VCaP (cell line): Measurements from ENCODE around the gene ITPRID1.

Source experiments
- H3K27ac ChIP-seq: fragments of 450-650 bp; 2 replicates; pipeline ENCODE4 v1.5.1; 2017
- TF ChIP-seq, protein P1 (sequence below): fragments of 450-650 bp; conservative IDR thresholded peaks from 2 replicates; pipeline ENCODE4 v1.5.1; 2017; ENCODE audit warnings: mild to moderate bottlenecking, moderate library complexity

The ITPRID1 gene

DNA sequence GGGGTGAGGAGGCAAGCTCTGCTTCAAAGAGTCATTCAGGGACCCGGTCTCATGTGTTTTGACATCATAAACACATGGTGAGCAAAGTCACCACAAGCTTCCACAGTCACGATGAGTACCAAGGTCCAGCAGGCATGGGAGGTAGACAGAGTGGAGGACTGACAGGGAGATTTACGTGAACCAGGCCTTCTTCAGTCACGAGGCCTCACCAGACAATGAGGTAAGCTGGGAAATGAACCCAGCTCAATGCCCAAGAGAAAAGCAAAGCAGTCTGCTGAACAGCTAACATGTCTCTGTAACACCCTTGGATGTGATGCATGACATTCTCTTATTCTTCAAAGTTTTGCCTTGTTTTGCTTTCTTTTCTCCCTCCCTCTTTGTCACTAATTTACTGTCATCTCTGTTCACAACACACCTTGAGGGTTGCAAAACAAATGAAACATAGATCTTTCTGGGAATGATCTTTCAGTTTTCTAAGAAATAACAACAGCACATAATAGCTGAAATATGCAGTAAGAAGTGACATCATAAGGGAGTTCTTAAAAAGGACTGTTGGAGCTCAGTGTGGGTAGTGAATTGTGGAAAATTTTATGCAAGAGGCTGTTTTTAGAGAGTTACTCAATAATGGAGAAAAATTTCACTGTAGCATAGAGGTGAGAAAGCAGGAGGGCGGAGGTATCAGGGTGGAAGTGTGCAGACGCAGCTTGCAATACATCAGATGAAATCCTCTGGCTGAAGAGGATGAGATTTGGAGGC, 182.1 kb downstream of the ITPRID1 start:
- TF ChIP-seq, protein P1, sequence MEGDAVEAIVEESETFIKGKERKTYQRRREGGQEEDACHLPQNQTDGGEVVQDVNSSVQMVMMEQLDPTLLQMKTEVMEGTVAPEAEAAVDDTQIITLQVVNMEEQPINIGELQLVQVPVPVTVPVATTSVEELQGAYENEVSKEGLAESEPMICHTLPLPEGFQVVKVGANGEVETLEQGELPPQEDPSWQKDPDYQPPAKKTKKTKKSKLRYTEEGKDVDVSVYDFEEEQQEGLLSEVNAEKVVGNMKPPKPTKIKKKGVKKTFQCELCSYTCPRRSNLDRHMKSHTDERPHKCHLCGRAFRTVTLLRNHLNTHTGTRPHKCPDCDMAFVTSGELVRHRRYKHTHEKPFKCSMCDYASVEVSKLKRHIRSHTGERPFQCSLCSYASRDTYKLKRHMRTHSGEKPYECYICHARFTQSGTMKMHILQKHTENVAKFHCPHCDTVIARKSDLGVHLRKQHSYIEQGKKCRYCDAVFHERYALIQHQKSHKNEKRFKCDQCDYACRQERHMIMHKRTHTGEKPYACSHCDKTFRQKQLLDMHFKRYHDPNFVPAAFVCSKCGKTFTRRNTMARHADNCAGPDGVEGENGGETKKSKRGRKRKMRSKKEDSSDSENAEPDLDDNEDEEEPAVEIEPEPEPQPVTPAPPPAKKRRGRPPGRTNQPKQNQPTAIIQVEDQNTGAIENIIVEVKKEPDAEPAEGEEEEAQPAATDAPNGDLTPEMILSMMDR = no peak
- no peak overlapping the region for H3K27ac ChIP-seq

DNA sequence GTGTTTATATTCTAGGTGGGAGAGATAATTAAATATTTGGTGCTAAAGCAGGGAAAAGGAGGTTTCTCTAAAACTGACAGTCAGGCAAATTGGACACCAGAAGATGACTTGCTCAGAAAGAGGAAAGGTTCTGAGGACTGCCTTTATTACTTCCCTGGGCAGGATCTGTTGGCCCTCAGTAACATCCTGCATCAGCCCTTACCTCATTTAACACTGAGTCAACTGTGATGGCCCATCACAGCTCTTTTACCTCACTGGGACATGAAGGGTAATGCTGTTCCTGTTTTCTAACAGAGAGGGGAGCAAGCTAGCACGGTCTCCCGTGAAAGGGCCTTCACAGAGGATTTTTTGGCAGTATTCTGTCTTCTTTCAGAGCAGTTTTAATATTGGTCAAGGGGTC, 185.2 kb downstream of the ITPRID1 start:
- no peak overlapping the region for H3K27ac ChIP-seq
- TF ChIP-seq, protein P1 = no peak

DNA sequence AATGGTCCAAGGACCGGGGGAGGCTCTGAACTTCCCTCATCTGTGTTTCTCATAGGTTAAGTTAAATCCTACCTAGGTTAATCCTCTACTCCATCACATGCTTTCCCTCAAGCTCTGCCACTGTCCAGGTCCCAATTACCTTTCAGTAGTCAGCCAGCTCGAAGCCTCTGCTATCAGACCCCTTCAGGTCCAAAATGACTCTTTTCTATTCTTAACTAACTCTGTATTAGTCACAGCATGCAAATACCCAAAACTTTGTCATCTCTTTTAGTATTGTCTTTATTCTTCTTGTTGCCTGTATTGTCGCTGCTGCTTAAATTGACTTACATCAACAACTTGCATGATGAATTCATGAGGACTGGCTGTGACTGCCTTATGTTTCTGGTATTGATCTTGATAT, 188.5 kb downstream of the ITPRID1 start:
- TF ChIP-seq, protein P1 = no peak
- H3K27ac ChIP-seq = no peak overlapping the region

DNA sequence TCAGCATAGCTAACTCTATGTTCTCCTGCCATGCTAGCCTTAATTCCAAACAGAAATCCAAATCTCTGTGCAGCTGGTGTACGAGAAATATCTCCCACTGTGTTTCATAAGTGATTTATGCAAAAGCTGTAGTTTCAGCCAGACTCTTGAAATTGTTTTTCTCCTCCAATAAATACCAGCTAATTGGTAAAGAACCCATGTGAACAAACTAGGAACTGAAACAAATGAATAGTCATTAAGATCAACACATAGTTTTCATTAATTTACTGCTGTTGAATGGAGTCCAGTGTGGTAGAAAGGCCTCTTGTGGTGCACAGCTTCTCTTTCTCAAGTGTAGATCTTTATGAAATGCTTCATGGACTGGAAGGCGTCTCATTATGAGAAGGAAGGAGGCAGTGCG, 191.5 kb downstream of the ITPRID1 start:
- H3K27ac ChIP-seq = no peak overlapping the region
- TF ChIP-seq, protein P1 = no peak

DNA sequence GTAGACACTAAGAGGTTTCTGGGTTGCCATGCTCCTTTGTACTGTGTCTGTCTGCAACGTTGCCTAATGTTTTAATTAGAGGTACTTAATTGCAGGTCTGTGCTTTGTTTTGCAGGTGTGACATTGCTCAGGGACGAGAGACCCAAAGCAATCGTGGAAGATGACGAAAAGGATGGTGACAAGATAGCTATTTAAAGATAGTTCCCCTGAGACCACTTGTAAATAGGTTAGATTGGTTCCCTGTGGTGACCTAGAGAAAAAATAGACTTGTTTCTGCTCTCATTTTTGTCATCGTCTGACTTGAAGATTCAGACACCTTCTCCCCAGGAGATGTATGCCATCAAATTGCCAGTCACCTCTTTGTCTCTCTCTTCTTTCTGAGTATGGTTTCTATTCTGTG, 193.2 kb downstream of the ITPRID1 start:
- TF ChIP-seq, protein P1 = no peak
- H3K27ac ChIP-seq = no peak overlapping the region
